HG03354 (cell line): ENCODE data around the gene MIER3.

Experiments used
- ATAC-seq: cut with Tn5 transposase; IDR thresholded peaks from one replicate; pipeline ENCODE4 v1.9.1; 2021; ENCODE audit warnings: mild to moderate bottlenecking; ENCODE audit not compliant: unreplicated experiment, poor library complexity, severe bottlenecking

MIER3 gene

GRCh38 chr5:56962286-56962685 is 10.4 kb upstream of the MIER3 start:
- ATAC-seq: no peak

GRCh38 chr5:56961746-56962145 is 9.8 kb upstream of the MIER3 start:
- no peak for ATAC-seq

- ATAC-seq: no peak
Measured at GRCh38 chr5:56959326-56959725, 7.4 kb upstream of the MIER3 start.

DNA sequence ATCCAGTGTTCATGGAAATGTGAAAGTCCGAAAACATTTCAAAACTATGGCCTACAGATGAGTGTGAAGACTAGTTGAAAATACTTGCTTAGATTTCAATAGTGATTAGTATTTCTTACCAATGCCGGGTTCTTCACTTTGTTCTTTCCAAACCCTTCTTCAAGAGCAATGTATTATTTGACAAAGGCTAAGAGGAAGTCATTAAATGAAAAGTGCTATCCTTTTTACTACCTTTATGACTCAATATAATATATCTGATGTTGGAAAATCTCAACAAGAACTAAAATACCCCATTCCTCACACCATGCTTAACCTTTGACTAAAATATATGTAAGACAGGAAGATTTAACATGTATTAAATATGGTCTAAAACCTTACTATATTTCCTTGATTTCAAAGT is 6.7 kb upstream of the MIER3 start:
- ATAC-seq: no peak

DNA sequence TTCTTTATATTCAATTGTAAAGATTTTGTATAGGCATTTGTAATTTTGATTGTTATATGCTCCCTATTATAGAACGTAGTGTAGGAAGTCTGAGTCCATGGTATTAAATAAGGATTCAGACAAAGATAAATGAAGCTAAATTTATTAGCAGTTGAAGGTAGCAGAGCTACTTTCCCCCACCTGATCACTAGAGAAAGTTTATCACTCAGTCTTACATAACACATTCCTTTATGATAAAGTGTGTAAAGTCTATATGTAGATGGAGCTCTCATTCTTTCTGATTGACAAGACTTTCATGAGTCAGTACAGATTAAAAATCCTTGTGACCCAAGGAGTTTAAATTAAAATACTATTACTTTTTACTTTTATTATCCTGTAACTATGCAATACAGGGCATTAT is 2.3 kb upstream of the MIER3 start:
- no peak for ATAC-seq

GRCh38 chr5:56951126-56951945 is 587 bp downstream of the MIER3 start:
- peak; percentile 57 for ATAC-seq

DNA sequence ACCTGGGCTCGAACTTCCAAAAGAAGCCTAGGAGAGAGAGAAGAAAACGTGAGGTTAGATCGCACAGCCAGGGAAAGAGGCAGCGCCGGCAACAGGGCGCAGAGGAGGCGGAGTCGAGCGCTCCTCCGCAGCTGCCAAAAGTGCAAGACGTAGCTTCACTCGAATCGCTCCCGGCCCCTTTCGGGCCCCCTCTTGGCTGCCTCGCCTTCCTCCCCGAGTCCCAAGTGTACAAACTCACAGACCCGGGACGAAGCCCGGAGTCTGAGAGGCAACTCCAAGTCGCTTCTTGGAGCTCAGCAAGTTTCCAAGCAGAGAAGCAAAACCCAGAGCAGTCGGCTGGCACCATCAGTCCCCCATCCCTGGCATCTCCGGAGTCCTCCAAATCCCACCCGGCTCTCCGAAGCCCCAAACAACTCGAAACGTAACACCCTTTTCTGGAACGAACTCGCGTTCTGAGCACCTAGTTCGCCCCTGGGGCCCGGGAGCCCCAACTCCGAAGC is 1.2 kb downstream of the MIER3 start:
- ATAC-seq: peak; percentile 47

DNA sequence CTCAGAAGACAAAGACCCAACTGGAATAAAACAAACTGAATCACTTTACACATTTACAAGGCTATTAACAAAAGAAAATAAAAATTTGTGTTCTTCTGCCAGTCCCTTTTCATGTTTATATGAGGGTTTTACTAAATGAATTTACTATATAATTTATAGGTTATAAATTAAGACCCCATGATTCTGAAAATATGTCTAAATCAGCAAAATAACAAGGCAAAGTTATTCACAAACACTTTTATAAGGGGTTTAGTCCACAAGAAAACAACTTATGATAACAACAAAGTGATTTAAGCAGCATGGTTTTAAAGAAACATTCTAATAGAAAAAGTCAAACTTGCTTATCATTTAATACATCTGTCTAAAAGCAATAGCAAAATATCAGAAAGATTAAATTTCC is 4.9 kb downstream of the MIER3 start:
- no peak for ATAC-seq

- ATAC-seq: no peak
Measured at GRCh38 chr5:56941981-56942380, 9.9 kb downstream of the MIER3 start.

DNA sequence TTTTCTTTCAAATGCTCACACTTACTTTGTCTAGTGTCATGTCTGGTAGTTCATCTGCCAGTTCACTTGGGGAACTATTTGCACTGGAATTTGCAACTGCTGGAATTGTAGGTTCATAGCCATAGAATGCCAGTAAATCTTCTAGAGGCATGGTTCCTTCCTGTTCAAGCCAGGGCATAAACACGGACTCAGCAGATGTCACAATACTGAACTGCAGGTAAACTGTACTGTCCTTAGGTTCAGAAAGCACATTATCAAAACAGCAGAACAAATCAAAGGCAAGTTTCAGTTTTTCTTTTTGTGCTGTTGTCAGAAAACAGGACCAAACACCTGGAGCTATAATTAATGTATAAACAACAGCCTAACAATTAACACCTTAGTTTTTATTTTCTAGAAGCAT is 13.1 kb downstream of the MIER3 start:
- no peak for ATAC-seq

DNA sequence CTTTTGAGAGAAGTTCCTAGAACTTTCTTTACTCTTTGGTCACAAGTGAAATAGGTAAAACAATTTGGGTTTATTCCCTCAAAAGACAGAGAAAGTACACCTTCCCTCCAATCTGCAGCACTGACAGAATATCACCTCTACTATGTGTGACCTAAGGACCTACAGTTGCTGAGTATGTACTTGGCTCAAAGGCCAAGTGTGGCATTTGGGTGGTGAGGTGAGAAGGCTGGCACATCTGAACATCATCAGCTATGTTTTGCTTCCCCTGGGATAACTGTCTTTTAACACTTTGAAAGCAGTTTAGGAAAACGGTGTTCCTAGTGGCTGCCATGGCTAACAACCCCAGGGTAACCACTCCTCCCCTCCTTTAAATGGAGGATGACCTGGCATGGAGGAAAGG is 17.6 kb downstream of the MIER3 start:
- ATAC-seq: no peak

GRCh38 chr5:56922922-56923321 is 29.0 kb downstream of the MIER3 start:
- ATAC-seq: no peak

- no peak for ATAC-seq
Measured at GRCh38 chr5:56919942-56920662, 31.8 kb downstream of the MIER3 start.

GRCh38 chr5:56918054-56918453 is 33.9 kb downstream of the MIER3 start:
- ATAC-seq: no peak

GRCh38 chr5:56917534-56917933 is 34.4 kb downstream of the MIER3 start:
- ATAC-seq: no peak

- ATAC-seq: no peak
Measured at GRCh38 chr5:56914678-56915077, 37.2 kb downstream of the MIER3 start.

- no peak for ATAC-seq
Measured at GRCh38 chr5:56913766-56914165, 38.2 kb downstream of the MIER3 start.

DNA sequence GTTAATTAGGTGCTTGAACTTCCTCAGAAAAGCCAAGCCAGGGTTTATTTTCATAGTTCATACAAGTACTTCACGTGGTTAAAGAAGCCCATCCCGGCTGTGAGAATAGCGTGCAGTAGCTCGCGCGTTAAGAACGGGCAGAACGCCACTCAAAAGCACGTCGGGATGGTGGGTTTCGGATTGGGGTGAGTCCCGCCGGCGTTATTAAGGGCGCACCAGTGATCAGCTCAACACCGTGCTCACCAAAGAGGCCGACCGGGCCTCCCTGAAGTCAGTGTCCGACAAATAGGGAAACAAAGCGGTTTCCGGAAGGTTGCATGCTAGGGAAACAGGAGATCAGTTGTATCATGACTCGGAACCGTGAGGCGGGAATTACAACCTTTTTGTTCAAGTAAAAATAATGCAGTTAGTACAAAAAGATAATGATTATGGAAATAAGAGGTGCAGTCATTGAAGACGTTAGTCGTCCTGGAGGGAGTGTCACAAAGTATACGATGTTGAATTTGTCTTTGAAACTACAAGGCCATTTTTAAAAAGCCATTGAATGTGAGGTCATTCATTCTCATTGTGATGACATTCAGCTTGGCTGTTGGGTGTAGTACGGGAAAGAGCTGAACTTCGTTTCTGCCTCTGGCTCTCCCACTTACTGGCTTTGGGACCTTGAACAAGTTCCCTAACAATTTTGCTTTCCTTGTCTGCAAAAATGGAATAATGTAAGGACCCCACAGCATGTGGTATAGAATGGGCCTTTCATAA is 41.5 kb downstream of the MIER3 start:
- peak; percentile 30 for ATAC-seq

- peak; percentile 88 for ATAC-seq
Measured at GRCh38 chr5:56909294-56910209, 42.4 kb downstream of the MIER3 start, which contains the start of gene SETD9. Gene SETD9, plus strand, starts transcription at chr5:56909596. Its CDS starts 50 bp downstream, at chr5:56909646.
